T-helper 9 cell (primary cell): Measurements from ENCODE around the gene EDIL3.
"Not testable (repeated sequence)": the region's sequence is repeated elsewhere in the genome, so short reads cannot be mapped to it uniquely, and the experiment has no call there.

Source experiments
- DNase-seq: peaks from one replicate; pipeline ENCODE4 v3.0.0-alpha.2; 2020

Gene EDIL3

DNA sequence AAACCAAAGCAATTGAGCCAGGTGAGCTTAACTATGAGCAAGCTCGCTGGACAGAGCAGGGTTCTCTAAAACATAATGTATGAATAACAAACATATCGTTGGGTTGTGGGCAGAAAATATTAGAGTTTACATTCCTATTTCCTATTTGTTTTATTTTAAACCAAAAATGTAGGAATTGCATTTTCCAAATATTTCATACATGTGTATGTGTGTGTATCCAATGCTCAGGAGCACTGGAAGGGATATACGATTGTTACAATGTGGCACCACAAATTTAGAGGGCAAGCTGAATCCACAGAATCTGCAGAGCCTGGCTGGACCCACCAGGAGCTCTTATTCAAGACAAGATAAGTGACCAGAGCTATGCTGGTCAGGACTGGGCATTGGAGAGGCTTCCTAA is 338.7 kb downstream of the EDIL3 start:
- DNase-seq: no peak

- DNase-seq: no peak
Observed at GRCh38 chr5:84036842-84037241, 347.8 kb downstream of the EDIL3 start.

DNA sequence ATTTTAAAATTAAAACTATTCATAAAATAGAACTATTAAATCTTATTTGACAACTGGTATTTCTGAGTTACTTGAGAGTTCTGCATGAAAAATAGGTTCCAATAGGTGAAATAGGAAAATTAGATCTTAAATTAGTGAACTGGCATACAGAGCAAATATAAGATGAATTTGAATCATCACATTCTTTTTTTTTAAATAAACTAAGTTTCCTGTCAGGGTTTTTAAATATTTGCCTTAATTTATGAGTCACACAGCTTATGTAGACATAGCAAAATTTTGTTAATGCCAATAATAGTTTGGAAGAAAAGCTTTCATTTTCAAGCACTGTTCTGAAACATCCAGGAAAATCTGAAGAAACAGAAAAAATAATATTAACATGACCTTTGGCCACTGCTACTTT is 352.4 kb downstream of the EDIL3 start:
- DNase-seq: no peak

DNA sequence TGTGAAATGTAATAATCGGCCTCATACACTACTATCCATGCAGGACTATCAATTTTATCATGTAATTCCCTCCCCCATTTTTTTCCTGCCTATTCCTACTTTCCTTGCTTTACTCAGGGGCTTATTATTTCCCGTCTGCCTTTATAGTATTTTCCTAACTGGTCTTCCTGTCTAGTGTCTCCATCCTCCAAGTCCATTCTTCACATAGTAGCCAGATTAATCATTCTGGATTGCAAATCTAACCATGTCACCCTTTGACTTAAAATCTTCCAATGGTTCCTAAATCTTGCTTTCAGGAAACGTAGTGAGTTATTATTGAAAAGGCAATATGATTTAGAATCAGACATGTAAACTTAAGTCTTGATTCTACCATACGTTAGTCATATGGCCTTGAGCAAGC is 356.6 kb downstream of the EDIL3 start:
- no peak for DNase-seq

- DNase-seq: not testable (repeated sequence)
Observed at GRCh38 chr5:84018521-84018920, 366.2 kb downstream of the EDIL3 start.

DNA sequence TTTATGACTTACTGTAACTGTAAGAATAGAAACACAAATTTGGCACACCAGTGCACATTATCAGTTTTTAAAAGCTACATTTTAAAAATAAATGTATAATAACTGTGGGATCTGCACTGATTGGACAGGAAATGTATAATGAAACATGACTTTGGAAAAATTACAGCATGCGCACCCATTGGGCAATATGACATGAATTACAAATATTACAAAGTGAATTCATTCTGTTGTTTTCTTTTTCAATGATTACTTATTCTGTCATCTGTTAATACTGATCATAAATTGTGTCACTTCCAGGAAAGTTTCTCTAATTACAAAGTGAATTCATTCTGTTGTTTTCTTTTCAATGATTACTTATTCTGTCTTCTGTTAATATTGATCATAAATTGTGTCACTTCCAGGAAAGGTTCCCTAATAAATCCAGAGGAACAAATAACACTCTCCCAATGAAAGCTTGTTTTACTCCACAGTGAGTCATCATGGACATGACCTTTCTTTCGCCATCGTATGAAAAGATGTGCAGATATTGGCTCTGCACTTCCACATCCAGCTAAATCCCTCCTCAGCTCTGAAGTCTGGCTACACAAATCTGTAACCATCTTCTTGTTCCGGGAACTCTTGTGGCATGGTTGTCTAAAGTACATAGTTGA is 367.0 kb downstream of the EDIL3 start:
- DNase-seq: no peak

DNA sequence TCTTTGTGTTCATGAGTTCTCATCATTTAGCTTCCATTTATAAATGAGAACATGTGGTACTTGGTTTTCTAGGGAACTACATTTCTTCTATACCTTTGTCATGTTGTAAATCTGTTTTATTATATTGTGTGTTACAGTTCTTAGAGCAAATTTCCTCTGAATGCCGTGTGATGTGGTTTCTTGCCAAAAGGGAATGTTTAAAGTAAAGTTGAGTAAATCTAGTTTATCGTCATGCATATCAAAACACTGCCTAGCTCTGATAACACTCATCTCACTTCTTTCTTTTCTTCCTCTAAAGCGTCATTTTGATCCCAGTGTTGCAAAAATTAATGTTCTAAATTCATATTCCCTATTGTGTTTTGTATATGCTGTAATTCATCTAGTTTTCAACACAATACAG is 368.6 kb downstream of the EDIL3 start:
- no peak for DNase-seq

GRCh38 chr5:84014966-84015365 is 369.7 kb downstream of the EDIL3 start:
- DNase-seq: no peak

- no peak for DNase-seq
Observed at GRCh38 chr5:83993803-83994202, 390.9 kb downstream of the EDIL3 start.

GRCh38 chr5:83991566-83992224 is 393.0 kb downstream of the EDIL3 start:
- DNase-seq: no peak

DNA sequence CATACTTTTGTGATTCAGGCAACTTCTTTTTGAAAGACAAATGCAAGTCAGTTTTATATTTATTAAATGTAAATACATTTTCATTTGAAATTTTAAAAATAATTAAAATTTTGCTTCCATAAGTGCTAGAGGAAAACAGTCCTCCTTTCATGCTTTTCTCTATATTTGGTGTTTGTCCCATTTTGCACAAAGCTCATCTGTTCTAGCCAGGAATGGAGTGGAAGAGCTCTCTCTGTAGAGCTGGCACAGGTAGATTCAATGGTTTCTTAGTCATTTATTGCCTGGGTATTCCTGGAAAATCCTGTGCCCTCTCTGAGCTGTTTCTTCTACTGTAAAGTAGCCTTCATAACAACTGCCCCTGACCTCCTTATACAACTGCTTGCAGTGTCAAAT is 396.4 kb downstream of the EDIL3 start:
- no peak for DNase-seq

DNA sequence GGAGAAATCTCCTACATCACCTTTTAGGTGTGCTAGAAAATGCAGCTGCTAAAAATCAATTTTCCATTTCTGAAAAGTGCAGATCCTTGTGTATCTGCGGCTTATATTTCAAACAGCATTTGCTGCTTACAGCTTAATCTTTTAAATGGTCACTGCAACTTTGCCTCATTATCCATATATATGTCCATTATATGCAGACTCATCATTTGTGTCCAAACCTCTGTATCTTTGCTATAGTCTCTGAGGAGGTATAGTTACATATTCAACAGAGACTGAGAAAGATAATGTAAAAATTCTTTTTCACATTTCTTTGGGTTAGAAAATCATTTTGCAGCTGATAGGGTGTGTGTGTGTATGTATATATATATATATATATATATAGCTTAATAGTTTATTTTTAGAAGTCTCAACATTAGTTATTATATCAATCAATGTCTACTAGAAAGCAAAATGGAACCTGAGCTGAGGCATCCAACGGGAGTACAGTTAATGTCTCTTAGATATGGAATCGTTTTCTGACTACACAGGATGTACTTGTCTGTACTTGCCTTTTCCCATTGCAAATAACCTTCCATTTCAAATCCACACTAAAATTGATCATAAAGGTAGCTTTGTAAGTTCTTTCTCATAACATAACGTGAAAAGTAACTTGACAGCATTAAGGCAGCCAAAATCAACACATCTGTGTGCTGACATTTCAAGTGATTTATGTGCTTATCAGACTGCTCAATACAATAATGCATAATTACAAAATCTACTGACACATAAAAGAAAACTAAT is 397.0 kb downstream of the EDIL3 start:
- DNase-seq: no peak

DNA sequence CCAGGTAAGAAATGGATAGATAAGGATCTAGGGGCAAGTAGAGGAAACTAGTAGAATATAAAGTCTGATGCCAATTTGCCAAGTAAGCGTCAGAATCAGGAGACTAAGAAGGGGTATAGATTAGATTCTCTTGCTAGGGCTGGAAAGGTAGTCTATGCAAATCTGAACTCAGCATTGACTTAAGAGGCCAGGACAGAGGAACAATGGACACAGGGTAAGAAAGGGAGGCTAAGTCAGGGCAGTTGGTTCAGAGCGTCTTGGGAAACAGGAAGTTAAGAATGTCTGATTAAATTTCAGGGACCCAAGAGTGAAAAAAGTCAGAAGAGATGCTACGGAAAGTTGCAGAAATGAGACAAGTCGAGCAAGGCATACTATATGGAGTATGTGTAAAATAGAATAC is 400.8 kb downstream of the EDIL3 start:
- no peak for DNase-seq

DNA sequence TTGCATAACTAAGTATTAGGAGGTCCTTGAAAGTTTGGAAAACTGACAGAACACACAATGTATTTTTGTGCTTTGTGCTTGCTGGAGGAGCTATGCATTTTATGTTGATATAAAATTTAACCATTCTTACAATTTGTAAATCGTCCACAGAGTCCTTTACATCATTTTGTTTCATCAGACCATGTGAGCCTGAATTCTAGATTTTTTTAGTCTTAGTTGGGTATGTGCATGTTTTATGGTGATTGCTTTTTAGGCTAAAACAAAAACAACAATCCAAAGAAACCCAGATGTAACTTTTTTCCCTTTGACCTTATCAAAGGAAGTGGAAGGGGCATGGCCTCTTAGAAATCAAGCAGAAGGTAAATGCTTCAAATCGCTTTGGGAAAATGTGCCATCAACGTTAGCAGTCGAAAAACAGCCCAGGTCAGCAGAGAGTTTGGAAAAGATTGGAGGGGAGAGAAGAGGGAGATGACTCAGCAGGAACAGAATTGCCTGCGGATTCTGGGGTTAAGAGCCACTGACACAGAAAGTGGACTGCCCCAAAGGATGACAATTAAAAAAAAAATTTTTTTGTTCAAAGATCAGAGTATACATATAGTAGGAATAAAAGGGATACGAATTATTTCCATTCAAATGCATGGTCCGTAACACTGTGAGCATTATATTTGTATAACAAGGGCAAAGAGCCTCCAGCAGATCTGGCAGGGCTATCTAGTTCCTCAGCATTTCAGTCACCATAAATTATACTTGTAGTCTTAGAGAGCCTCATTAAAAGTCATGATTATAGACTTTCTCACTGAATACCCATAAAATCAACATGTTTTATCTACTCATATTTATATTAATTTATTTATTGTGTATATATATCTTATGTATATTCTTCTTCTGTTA is 410.5 kb downstream of the EDIL3 start:
- no peak for DNase-seq

DNA sequence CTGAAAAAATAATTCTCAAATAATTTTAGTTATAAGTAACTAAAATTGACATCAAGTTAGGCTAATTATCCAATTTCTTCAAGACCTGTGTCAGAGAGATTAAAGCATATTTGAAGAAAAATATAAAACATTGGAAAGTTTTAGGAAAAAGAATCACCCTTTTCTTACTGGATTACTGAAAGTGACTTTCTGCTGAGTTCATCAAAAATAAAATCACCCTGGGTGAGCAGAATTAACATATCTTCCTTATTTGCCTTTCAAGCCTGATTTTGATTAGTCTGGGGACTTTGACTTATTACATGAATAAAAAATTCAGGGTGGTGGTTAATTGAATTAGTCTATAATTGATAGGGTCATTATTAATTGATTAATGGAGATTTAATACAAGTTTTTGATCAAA is 411.8 kb downstream of the EDIL3 start:
- DNase-seq: no peak

DNA sequence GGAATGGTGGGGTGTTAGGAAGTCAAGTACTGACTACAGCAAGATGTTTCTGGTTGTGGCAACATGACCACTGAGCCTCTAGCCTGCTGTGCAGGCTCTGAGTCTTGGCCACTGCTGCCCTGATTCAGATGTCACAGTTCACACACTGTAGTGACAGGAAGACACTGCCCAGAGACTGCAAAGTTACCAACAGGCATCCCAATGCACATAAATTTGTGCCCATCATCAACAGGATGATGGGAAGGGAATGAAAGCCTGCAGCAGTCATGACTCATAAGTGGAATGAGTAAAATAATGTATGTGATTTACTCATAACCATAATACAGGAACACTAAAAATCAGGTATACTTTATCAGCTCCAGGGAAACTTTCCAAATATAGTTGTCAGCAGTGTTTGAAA is 412.4 kb downstream of the EDIL3 start:
- DNase-seq: no peak

DNA sequence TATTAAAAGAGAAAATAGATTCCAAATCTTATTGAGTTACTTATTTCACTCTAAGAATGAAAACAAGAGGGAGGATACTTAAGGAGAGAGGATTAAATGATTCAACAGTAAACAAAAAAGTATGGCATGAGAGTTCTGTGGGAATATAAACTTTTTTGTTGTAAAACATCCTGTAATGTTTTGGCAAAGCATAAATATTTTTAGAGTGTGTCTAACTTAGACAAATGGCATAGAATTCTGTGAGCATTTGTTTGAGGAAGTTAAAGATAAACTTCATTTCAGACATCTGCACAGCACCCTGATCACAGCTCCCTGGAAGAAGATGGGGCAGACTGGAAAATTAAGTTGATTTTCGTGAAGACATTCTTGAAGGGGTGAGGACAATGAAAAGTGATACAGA is 417.3 kb downstream of the EDIL3 start:
- DNase-seq: no peak

GRCh38 chr5:83965441-83965840 is 419.2 kb downstream of the EDIL3 start:
- DNase-seq: no peak

DNA sequence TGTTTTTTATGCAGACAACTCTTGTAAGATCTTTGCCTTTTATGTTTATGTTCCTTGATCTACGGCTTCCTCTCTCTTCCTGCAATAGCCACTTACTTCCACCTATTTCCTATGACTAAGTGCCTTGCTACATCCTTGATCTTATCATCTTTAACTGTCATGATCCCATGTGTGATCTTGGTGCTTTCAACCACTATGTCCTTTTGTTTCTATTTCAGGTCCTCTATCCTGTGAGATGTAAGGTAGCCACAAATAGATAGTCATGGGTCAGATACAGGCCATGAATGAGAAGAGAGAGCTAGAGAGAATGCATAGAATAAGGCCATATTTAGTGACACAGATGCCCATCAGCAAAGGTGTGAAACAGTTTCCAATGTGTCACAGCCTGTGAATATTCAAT is 420.4 kb downstream of the EDIL3 start:
- no peak for DNase-seq

DNA sequence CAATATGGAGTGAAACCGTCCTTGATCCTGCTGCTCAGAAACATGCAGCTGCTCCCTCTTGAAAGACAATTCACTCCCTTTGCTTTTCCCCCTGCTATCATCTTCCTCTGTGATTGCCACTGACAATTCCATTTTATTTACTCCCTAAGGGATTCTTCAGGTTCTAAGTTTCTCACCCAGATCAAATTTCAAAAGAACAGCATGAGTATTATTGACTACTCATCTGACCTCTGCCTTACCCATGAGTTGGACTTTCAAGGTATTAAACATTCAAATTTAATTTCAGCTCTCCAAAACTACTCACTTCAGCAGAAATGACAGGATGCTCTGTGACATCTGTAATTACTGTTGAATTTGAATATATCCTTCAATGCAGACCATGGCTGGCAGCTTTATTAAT is 427.5 kb downstream of the EDIL3 start:
- DNase-seq: no peak

GRCh38 chr5:83956386-83956785 is 428.3 kb downstream of the EDIL3 start:
- DNase-seq: no peak

DNA sequence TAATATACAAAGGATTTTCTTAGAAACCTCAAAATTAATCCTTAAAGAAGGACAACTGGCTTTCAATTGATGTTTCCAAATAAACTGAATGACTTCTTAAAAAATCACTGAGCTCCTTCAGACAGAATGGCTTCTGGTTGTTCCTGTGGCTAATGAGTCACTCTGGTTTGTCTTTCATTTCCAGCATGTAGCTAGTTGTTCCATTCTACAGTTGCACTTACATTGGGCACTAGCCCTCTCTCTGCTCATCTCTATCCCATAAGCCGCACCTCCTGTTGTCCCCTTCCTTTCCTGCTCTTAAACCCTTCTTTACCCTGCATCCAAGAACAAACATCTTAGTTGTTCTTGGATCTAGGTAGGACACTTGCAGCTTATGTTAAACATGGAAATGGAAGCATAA is 428.8 kb downstream of the EDIL3 start:
- no peak for DNase-seq

DNA sequence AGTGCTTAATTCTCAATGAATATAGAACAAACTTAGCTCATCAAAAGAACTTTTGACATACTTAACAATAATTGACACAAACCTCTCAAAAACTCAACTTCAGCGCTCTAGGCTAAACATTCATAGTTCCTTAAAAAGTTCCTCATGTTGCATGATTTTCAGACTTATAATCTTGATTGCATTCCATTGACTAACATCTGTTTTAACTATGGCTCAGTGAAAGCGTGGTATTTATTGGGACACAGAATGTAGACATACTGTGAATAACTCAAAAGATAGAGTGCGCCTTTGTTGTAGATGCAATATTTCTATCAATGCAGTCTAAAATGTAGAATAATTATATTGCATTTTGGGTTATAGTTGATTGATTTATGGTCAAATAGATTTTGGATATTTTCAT is 436.9 kb downstream of the EDIL3 start:
- DNase-seq: no peak
